GM19035 (cell line): Measurements from ENCODE around the gene CCNT1.
"Not testable (repeated sequence)": the region's sequence is repeated elsewhere in the genome, so short reads cannot be mapped to it uniquely, and the experiment has no call there.

Source experiments
- ATAC-seq: cut with Tn5 transposase; IDR thresholded peaks from one replicate; pipeline ENCODE4 v1.9.1; 2021; ENCODE audit not compliant: unreplicated experiment

Gene CCNT1

GRCh38 chr12:48716493-48717251 lies at the start of gene CCNT1:
TSS of gene CCNT1 (minus strand) at chr12:48716707. CDS start at chr12:48716675, 32 bp downstream.
- ATAC-seq = peak; percentile 95

- no peak for ATAC-seq
These were observed 49.3 kb upstream of the CCNT1 start for GRCh38 chr12:48765753-48766162.

DNA sequence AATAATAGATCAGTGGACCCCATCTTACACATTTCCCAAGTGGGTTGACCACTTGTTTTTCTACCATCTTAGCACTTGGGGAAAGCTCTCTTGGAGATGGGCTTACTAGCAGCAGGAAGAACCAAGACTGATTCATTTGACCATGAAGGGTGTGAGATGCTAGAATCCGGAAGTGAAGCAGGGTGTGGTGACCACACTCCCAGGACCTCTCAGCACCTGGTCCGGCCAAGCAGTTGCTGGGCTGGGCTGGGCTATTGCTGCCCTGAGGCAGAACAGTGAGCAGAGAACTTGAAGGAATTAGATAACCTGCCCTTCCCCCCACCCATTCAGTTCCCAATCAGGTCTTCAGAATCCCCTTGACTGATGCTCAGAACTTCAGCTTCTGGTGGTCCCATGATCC lies 48.0 kb upstream of the CCNT1 start:
- no peak for ATAC-seq

- no peak for ATAC-seq
These were observed 42.2 kb upstream of the CCNT1 start for GRCh38 chr12:48758737-48759136.

DNA sequence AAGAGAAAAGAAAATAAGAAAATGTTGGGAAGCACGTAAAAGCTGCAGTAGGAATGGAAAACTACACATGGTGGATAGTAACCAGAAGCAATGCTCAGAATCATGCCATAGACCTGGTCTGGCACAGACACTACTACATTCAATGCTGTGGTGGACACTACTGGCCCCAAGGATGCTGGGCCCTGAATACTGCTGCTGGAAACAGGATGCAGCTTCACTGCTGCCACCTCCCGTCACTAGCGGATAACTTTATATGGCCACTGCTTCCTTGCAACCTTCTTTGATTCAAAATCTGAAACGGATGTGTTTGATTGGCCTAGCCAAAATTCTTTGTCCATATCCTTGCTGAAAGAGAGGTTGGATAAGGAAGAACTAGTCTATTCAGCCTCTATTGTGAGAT lies 41.7 kb upstream of the CCNT1 start:
- no peak for ATAC-seq

DNA sequence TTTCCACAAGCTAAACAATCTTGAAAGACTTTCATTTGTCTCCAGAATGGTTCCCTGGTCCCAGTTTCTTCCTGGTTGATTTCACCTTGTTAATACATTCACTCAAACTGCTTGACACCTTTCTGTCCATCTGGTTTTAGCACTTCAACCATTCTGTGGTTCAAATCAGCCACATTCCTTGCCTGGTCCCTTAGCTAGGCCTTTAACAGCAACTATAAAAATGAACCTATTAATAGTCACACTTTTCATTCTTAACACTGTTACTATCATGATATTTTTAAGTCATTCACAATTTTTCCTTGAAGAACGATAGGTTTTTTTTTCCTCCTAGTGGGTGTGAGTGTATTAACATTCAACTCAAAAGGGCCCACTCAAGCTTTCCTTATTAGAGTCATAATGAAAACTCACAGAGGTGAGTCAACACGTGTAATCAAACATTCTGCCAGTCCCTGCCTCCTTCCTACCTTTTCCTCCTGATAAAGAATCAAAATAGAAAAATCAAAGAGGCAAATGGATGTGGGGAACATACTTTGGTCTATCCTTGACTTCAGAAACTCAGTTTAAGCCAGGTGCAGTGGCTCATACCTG lies 34.4 kb upstream of the CCNT1 start:
- ATAC-seq = no peak

DNA sequence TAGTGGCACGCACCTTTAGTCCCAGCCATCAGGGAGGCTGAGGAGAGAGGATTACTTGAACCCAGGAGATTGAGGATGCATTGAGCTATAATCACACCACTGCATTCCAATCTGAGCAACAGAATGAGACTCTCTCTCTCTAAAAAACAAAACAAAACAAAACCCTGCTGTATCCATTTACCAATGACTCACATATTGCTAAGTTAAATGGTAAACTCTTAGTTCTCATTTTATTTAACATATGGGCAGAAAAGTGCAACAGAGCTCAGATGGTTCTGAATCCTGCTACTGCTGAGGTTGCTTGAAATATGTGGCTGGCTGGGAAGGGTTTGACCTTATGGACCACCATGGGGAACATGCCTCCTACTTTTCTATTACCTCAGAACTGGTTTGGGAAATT lies 33.7 kb upstream of the CCNT1 start:
- ATAC-seq = no peak

- no peak for ATAC-seq
These were observed 27.9 kb upstream of the CCNT1 start for GRCh38 chr12:48744251-48745008.

DNA sequence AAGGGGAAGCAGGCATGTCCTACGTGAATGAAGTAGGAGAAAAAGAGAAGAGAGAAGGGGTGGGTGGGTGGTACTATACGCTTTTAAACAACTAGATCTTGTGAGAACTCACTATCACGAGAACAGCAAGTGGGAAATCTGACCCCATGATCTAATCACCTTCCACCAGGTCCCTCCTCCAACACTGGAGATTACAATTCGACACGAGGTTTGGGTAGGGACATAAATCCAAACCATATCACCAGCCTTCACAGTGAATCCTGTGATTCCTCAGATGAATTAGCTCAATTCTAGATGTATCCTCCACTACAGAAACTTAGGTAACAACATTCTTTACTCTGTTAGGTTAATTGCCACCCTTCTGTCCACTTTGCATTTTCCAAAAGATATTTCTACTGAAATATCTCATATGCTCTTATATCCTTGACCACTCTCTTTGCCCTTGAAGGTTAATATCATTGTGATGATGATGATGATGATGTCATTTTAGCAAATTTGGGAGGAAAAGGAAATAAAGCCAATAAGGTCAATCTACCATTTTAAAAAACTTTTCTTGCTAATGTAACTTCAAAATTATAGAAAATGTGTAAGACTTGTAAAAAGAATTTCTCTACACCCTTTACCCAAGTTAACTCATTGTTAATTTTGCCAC lies 23.2 kb upstream of the CCNT1 start:
- ATAC-seq = no peak

DNA sequence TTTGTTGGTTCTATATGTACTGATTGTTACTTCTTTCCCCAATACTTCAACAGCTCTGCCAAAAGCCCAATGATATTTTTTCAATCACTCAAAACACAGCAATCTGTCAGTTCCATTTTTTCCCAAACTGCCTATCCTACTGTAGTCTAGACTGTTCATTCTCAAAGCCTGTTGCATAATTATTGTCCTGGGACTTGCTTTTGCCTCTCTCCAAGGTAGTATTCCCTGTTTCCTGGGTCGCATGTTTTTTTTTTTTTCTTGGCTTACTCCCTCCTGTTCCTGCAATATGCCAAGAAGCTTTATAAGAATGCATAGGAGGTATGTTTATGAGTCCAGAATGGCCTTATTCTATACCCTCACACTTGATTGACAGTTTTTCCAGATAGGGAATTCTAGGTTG lies 19.9 kb upstream of the CCNT1 start:
- no peak for ATAC-seq

GRCh38 chr12:48728807-48729206 lies 12.3 kb upstream of the CCNT1 start:
- no peak for ATAC-seq

DNA sequence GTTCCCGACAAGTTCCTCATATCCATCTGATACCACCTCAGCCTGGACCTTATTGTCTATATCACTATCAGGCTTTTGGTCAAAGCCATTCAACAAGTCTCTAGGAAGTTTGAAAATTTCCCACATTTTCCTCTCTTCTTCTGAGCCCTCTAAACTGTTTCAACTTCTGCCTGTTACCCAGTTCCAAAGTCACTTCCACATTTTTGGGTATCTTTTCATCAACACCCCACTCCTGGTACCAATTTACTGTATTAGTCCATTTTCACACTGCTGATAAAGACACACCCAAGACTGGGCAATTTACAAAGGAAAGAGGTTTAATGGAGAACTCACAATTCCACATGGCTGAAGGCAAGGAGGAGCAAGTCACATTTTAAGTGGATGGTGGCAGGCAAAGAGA lies 4.2 kb upstream of the CCNT1 start:
- not testable (repeated sequence) for ATAC-seq

- ATAC-seq = not testable (repeated sequence)
These were observed 3.7 kb upstream of the CCNT1 start for GRCh38 chr12:48720171-48720570.

GRCh38 chr12:48719002-48719401 lies 2.5 kb upstream of the CCNT1 start:
- ATAC-seq = not testable (repeated sequence)

DNA sequence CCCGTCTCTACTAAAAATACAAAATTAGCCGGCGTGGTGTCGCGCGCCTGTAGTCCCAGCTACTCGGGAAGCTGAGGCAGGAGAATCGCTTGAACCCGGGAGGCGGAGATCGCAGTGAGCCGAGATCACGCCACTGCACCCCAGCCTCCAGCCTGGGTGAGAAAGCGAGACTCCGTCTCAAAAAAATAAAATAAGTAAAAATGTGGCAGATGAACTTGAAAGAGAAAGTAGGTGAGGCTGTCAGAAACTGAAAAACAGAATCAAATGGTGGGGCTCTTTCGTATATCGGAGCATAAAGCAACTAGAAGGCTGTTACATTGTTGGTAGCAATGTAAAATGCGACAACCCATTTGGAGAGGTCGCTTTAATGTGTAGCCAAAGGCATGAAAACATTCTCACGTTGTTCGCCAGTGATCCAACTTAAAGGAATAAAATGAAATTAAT lies 767 bp upstream of the CCNT1 start:
- ATAC-seq = peak; percentile 15

DNA sequence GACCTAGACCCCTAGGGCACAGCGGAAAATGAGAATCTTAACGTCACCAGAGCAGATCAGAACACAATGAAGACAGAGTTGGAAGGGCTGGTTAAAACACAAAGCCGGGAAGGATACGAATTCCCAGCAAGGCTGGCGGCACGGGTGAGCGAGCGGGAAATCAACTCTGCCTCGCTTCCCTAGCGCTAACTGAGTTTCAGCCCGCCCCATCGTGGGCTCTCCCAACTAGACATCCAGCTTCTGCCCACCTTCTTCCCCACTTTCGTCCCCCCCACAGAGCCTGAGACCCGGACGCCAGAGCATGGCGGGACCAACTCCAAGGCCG lies 377 bp downstream of the CCNT1 start:
- no peak for ATAC-seq

DNA sequence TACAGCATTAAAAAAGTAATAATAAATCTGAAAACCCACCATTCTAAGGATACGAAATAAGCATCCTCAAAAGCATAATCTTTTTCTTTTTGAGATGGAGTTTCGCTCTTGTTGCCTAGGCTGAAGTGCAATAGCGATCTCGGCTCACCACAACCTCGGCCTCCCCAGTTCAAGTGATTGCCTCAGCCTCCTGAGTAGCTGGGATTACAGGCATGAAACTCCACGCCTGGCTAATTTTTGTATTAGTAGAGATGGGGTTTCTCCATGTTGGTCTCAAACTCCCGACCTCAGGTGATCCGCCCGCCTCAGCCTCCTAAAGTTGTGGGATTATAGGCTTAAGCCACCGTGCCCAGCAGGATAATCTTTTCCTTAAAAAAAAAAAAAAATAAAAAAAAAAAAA lies 4.3 kb downstream of the CCNT1 start:
- ATAC-seq = no peak

DNA sequence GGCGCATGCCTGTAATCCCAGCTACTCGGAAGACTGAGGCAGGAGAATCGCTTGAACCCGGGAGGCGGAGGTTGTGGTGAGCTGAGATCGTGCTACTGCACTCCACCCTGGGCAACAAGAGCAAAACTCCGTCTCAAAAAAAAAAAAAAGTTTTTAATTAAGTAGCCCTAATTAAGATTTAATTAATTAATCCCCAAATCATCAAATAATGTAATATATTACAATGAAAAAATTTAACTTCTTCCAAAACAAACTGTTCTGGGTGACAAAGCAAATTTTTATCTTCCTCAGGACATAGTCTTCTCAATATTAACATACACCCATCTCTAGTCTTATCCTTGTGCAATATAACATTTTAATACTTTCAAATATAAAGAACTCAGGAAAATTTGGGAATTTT lies 17.7 kb downstream of the CCNT1 start:
- not testable (repeated sequence) for ATAC-seq

- no peak for ATAC-seq
These were observed 19.9 kb downstream of the CCNT1 start for GRCh38 chr12:48696626-48697025.

GRCh38 chr12:48695859-48696258 lies 20.6 kb downstream of the CCNT1 start:
- ATAC-seq = no peak

GRCh38 chr12:48694038-48694437 lies 22.5 kb downstream of the CCNT1 start:
- no peak for ATAC-seq

- no peak for ATAC-seq
These were observed 22.9 kb downstream of the CCNT1 start for GRCh38 chr12:48693572-48693971.
